HG02870 (cell line): ENCODE data around the gene AKNA.
A peak's percentile ranks its signal among the peaks of the same experiment; 100 is the strongest.

Source experiments
- ATAC-seq: cut with Tn5 transposase; IDR thresholded peaks from one replicate; pipeline ENCODE4 v1.9.1; 2021; ENCODE audit warnings: mild to moderate bottlenecking, moderate library complexity; ENCODE audit not compliant: unreplicated experiment

Gene AKNA

GRCh38 chr9:114416290-114416689 lies 28.5 kb upstream of the AKNA start:
- ATAC-seq, result no peak

GRCh38 chr9:114414346-114414745 lies 26.6 kb upstream of the AKNA start:
- no peak for ATAC-seq

- no peak for ATAC-seq
These were observed 26.1 kb upstream of the AKNA start for GRCh38 chr9:114413861-114414301.

GRCh38 chr9:114412048-114412683 lies 24.4 kb upstream of the AKNA start:
- no peak for ATAC-seq

GRCh38 chr9:114411452-114411851 lies 23.7 kb upstream of the AKNA start:
- no peak for ATAC-seq

- ATAC-seq, result no peak
These were observed 23.1 kb upstream of the AKNA start for GRCh38 chr9:114410910-114411309.

- ATAC-seq, result no peak
These were observed 22.1 kb upstream of the AKNA start for GRCh38 chr9:114409842-114410241.

- ATAC-seq, result no peak
These were observed 21.5 kb upstream of the AKNA start for GRCh38 chr9:114409103-114409780.

- ATAC-seq, result no peak
These were observed 20.9 kb upstream of the AKNA start for GRCh38 chr9:114408645-114409044.

- ATAC-seq, result no peak
These were observed 20.1 kb upstream of the AKNA start for GRCh38 chr9:114407889-114408288.

- ATAC-seq, result no peak
These were observed 18.7 kb upstream of the AKNA start for GRCh38 chr9:114406441-114406840.

- ATAC-seq, result peak; percentile 86
These were observed 17.7 kb upstream of the AKNA start for GRCh38 chr9:114405294-114406034.

GRCh38 chr9:114404531-114404930 lies 16.7 kb upstream of the AKNA start:
- ATAC-seq, result no peak

- no peak for ATAC-seq
These were observed 15.5 kb upstream of the AKNA start for GRCh38 chr9:114403153-114403756.

GRCh38 chr9:114401344-114401743 lies 13.6 kb upstream of the AKNA start:
- no peak for ATAC-seq

- no peak for ATAC-seq
These were observed 13.0 kb upstream of the AKNA start for GRCh38 chr9:114400772-114401171.

- no peak for ATAC-seq
These were observed 12.4 kb upstream of the AKNA start for GRCh38 chr9:114400219-114400618.

- ATAC-seq, result no peak
These were observed 11.6 kb upstream of the AKNA start for GRCh38 chr9:114399381-114399780.

- peak; percentile 75 for ATAC-seq
These were observed 10.2 kb upstream of the AKNA start for GRCh38 chr9:114397848-114398605.

- no peak for ATAC-seq
These were observed 9.6 kb upstream of the AKNA start for GRCh38 chr9:114397219-114397847.
